OCI-LY7 (cell line): Measurements from ENCODE around the gene SEZ6L.

ENCODE experiments used
- EZH2phosphoT487 ChIP-seq: fragments of 200-600 bp; sonication (generic); IDR thresholded peaks from 2 replicates; pipeline ENCODE4 v1.6.1; 2018; ENCODE audit warnings: low read depth, borderline replicate concordance, mild to moderate bottlenecking, mixed run types, antibody characterized with exemption, low read length, moderate library complexity, mixed read lengths
- TF ChIP-seq, protein P1 (sequence below): fragments of 200-600 bp; sonication (generic); conservative IDR thresholded peaks from 2 replicates; pipeline ENCODE4 v1.5.1; 2014; ENCODE audit warnings: mild to moderate bottlenecking, antibody characterized with exemption, low read length, moderate library complexity, mixed read lengths

DNA sequence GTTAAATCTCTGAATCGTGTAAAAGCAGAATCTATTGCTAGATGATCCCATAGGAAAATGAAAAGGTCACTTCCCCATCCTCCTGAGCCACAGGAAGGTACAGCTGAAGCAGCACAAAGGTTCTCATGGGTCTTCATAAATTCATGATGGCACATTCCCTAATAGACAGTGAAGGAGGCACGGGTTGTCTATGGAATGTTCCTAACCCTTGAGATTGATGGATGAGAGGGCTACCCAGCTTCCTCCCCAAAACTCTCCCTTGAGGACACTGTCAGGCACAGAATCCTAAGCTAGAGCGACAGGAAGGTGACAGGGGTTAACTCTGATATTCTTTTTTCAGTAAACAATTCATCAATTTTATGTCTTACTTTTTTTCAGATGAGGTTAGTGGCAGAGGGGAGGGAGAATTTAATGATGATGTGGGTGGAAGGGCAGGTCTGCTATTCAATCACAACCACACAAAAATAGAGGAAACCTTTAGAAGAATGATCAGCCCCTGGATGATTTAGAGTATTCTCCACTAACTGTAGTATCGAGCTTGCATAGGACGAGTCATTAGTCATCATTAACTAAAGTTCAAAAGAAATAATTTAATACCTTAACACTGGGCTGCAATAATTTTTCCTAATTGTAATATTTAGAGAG lies 33.1 kb downstream of the SEZ6L start:
- TF ChIP-seq, protein P1, sequence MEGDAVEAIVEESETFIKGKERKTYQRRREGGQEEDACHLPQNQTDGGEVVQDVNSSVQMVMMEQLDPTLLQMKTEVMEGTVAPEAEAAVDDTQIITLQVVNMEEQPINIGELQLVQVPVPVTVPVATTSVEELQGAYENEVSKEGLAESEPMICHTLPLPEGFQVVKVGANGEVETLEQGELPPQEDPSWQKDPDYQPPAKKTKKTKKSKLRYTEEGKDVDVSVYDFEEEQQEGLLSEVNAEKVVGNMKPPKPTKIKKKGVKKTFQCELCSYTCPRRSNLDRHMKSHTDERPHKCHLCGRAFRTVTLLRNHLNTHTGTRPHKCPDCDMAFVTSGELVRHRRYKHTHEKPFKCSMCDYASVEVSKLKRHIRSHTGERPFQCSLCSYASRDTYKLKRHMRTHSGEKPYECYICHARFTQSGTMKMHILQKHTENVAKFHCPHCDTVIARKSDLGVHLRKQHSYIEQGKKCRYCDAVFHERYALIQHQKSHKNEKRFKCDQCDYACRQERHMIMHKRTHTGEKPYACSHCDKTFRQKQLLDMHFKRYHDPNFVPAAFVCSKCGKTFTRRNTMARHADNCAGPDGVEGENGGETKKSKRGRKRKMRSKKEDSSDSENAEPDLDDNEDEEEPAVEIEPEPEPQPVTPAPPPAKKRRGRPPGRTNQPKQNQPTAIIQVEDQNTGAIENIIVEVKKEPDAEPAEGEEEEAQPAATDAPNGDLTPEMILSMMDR, result no peak
- no peak for TF ChIP-seq EZH2phosphoT487
